Non-pigmented ciliary epithelial cell (primary cell): ENCODE measurements around the gene SMC4.
A peak's percentile ranks its signal among the peaks of the same experiment; 100 is the strongest.
"Not testable (repeated sequence)": the region's sequence is repeated elsewhere in the genome, so short reads cannot be mapped to it uniquely, and the experiment has no call there.

Experiments
- DNase-seq: peaks from one replicate; pipeline ENCODE4 v3.0.0-alpha.2; 2010; ENCODE audit warnings: low read depth

Gene SMC4

GRCh38 chr3:160446522-160447056 lies 47.1 kb downstream of the SMC4 start:
- DNase-seq, result no peak

GRCh38 chr3:160447544-160447943 lies 48.1 kb downstream of the SMC4 start:
- DNase-seq, result no peak

- DNase-seq, result no peak
These were observed 49.6 kb downstream of the SMC4 start for GRCh38 chr3:160448845-160449635.

- DNase-seq, result peak; percentile 83
These were observed 50.5 kb downstream of the SMC4 start, which contains the start of gene TRIM59 for GRCh38 chr3:160449636-160450598. Gene TRIM59 (minus strand): TSS chr3:160449786. CDS start chr3:160439183, 10,603 bp downstream.

GRCh38 chr3:160450846-160451245 lies 51.4 kb downstream of the SMC4 start:
- peak; percentile 79 for DNase-seq

GRCh38 chr3:160451602-160452001 lies 52.2 kb downstream of the SMC4 start:
- no peak for DNase-seq

GRCh38 chr3:160452251-160452650 lies 52.8 kb downstream of the SMC4 start:
- DNase-seq, result not testable (repeated sequence)

- DNase-seq, result no peak
These were observed 55.5 kb downstream of the SMC4 start for GRCh38 chr3:160454995-160455394.

GRCh38 chr3:160455846-160456245 lies 56.4 kb downstream of the SMC4 start:
- no peak for DNase-seq

GRCh38 chr3:160458151-160458550 lies 58.7 kb downstream of the SMC4 start:
- no peak for DNase-seq

GRCh38 chr3:160459450-160459970 lies 60.1 kb downstream of the SMC4 start:
- DNase-seq, result no peak

- DNase-seq, result no peak
These were observed 60.6 kb downstream of the SMC4 start for GRCh38 chr3:160460033-160460432.

- DNase-seq, result no peak
These were observed 64.9 kb downstream of the SMC4 start for GRCh38 chr3:160464321-160464720.

GRCh38 chr3:160464971-160465370 lies 65.5 kb downstream of the SMC4 start:
- no peak for DNase-seq

GRCh38 chr3:160470181-160470580 lies 70.7 kb downstream of the SMC4 start:
- no peak for DNase-seq

GRCh38 chr3:160471892-160472291 lies 72.4 kb downstream of the SMC4 start:
- no peak for DNase-seq

GRCh38 chr3:160472344-160472743 lies 72.9 kb downstream of the SMC4 start:
- DNase-seq, result no peak

GRCh38 chr3:160473221-160473620 lies 73.8 kb downstream of the SMC4 start:
- DNase-seq, result peak; percentile 75

GRCh38 chr3:160473978-160474377 lies 74.5 kb downstream of the SMC4 start:
- DNase-seq, result peak; percentile 83

GRCh38 chr3:160474416-160474838 lies 75.0 kb downstream of the SMC4 start:
- no peak for DNase-seq

- DNase-seq, result no peak
These were observed 75.7 kb downstream of the SMC4 start for GRCh38 chr3:160475153-160475552.

- no peak for DNase-seq
These were observed 76.4 kb downstream of the SMC4 start for GRCh38 chr3:160475884-160476283.
